ENCODE results near the gene SPACA4.

The SPACA4 gene

DNA sequence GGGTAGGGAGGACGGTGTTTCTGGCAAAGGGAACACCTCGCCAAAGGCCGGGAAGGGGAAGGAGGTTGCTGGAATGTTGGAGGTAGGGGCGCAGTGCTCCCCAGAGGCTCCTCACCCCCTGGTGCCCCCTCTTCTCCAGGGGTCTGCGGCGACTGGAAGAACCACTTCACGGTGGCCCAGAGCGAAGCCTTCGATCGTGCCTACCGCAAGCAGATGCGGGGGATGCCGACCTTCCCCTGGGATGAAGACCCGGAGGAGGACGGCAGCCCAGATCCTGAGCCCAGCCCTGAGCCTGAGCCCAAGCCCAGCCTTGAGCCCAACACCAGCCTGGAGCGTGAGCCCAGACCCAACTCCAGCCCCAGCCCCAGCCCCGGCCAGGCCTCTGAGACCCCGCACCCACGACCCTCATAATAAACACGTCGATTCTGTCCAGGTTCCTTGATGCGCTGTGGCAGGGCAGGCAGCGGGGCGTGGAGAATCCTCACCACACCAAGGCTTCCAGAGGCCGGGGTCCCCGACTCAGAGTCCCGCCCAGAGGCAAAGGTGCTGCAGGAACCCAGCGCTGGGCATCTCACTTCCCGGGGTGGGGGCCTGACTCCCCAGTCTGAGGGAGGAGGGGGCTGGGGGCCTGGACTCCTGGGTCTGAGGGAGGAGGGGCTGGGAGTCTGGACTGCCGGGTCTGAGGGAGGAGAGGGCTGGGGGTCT, 7.4 kb upstream of the SPACA4 start:
- no peak for DNase-seq

DNA sequence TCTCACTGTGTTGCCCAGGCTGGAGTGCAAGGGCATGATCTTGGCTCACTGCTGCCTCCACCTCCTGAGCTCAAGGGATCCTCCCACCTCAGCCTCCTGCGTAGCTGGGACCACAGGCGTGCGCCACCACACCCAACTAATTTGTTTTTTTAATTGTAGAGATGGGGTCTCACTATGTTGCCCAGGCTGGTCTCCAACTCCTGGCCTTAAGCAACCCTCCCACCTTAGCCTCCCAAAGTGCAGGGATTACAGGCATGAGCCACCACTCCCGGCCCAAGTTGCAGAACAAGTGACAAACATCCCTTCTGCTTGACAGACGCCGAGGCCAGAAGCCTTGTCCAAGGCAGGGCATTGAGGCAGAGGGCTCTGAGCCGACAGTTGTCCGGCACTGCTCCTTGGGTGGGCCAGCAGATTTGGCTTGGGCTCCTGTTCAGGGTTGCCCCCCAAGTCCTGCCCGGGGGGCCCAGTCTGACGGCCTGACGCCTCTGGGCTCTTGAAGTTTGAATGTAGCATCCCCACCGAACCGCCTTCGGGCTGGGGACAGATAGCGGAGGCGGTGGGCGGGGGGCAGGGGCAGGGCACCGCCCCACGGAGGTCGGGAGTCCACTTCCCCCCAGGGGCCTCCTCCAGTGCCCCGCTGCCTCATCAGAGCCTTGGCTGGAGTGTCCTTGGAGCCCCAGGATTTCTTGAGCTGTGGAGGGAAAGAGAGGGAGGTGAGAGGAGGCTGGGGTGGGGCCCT, 5.7 kb upstream of the SPACA4 start:
- no peak for DNase-seq

DNA sequence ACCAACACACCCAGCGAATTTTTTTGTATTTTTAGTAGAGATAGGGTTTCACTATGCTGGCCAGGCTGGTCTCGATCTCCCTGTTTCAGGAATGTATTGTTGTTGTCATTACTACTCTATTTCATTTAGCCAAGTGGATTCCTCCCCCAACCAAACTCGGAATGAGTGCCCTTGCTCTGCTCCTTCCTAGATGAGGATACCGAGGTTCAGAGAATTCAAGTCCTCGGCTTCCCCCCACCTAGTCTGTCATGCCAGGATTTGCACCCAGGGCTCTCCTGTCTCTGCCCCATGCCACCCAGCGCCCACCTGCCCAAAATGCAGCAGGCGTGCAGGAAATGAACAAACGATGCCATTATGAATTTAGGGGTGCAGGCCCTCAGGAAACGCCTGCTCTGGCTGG, 3.5 kb upstream of the SPACA4 start:
- no peak for DNase-seq

DNA sequence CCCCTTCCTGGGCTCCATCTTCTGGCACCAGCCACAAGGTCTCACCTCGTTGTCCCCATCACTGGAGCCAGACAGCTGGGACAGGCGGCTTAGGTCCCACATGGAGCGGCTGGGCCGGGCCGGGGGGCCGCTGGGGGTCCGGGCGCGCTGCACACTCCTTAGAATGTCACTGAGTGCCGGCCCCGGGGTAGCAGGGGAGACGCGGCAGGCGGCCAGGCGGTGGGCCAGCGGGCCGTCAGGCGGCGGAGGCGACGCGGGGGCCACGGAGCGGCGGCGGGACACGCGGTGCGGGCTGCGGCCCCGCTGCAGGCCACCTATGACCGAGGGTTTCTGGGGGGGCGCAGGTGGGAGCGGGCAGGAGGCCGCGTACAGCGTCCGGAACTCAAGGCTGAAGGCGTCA, 3.1 kb upstream of the SPACA4 start:
- no peak for DNase-seq

DNA sequence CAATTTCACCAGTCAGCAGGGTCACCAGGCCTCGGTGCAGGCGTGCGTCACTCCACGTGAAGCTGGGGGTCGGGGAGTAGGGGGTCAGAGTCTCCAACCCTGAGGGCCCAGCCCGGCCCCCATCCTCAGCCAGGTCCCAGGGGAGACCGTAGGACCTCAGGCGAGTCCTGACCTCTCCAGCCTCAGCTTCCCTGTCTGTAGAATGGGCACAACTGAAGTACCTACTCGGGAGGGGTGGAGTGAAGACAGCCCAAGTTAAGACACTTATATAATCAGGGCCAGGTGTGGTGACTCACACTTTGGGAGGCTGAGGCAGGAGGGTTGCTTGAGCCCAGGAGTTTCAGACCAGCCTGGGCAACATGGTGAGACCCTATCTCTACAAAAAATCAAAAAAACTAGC, 2.7 kb upstream of the SPACA4 start:
- no peak for DNase-seq

DNA sequence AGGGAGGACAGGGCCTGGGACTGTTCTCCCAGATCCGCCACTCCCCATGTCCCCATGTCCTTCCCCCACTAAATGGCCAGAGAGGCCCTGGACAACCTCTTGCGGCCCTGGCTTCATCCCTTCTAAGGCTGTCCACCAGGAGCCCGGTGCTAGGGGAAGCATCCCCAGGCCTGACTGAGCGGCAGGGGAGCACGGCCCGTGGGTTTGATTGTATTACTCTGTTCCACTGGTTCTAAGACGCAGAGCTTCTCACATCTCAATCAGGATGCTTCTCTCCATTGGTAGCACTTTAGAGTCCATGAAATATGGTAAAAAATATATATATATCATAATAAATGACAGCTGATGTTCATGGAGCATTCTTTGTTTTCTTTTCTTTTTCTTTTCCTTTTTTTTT, 815 bp downstream of the SPACA4 start:
- DNase-seq = no peak

DNA sequence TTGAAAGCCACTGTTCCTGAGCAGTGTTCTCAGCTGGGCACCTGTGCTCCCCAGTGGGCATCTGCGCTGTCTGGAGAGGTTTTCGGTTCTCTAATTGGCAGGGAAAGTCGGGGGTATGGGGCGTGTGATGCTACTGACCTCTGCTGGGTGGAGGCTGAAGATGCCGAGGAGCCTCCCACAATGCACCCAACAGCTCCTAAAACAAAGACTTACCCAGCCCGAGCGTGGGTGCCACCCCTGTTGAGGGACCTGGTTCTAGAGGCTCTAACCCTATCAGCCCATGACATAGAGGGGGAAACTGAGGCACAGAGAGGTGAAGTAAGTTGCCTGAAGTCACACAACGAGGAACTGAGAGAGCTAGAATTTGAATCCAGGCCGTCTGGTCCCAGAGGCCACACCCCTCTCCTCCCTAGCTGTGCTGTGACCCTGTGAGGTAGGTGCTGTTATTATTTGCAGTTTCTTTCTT, 2.3 kb downstream of the SPACA4 start:
- no peak for DNase-seq

DNA sequence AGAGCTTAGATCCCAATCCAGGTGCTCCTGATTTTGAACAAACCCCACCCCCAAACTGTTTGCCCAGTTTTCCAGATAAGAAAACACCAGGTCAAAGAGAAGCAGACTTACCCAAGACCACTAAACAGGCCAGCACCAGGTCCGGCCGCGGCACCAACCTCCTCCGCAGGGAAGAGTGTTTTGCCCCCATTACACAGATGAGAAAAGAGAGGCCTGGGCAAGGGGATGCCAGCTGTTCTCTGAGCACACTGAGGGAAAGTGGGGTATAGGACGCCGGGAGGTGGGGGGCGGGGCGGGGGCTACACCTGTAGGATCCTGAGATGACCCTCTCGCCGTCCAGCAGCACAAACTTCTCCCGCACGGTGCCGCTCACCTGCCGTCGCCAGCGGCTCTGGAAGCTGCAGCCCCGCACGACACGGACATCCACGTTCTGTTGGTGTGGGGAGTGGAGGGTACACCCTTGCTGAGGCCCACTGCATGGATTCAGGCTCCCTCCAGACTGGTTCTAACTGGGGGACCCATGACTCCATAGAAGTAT, 3.1 kb downstream of the SPACA4 start:
- no peak for DNase-seq

DNA sequence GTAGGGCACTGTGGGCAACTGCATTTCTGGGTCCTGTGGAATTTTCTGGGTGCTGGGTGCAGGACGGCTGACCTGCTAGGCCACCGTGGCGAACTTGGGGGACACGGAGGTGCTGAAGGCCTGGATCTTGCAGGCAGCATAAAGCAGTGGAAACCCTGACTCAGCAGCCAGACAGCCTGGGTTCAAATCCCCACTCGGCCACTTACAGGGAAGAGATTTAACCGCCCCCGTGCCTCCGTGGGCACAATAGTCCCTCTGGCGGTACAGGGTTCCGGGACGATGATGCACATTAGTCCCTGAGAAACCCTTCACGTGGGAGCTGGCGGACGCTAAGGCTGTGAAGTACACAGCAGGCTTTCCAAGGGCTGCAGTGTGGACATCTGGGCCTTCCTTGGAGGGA, 5.3 kb downstream of the SPACA4 start:
- no peak for DNase-seq

DNA sequence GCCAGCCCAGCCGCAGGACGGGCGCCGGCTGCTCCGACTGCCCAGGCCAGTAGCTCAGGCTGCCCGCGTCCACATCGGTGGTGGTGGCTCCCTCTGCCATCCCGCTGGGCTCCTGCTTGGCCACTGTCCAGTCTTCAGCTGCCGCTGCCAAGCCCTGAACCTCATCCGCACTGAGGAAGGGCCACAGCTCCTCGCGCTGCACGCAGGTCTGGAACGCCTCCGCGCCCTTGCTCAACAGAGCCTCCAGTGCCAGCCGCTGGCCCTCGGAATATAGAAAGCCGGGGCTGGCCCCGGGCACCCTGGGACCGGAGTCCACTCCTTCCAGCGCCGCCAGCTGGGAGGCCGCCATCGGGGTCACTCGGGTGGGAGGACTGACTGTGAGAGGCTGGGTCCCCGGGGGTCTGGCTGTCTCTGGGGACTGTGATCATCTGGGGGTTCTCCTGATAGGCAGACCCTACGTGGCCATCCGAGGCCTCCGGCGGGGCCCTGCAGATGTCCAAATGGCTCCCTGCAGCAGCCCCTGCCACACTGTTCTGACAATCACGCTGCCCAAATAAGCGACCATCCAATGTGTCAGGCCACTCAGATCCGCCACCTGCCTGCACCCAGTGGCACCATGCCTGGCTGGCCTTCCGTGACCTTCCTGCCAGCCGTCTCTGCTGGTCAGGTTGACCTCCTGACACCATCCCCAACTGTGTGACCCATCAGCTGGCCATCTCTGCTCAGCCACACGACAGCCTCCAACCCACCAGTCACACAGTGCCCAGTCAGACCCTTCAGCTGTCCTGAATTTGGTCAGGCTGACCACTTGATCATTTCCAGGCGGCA, 6.7 kb downstream of the SPACA4 start:
- DNase-seq = no peak

DNA sequence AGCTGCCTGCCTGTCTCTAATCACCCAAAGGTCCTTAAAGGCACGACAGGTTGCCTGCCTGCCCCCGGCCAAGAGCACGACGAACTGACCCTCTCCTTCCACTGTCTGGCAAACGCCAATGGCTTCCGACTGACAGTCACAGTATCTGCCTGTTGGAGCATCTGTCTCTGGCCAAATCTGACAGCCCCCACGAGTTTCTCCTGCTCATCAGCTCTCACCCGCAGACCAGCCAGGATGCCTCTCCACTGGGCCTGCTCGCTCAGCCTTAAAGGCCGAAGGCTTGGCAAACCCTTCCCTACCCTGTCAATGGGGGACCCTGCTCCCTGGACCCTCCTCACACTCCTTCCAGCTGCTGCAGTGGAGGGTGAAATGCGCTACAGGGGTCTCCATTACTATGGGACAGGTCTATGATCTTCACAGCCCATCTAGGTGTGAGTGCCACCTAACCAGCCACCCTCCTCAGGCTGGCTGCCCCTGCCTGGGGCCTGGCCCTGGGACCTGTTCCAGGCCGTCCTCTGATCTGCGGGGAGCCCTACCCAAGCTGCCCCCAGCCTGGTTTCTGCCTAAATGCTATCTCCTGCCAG, 7.4 kb downstream of the SPACA4 start:
- DNase-seq = no peak

DNA sequence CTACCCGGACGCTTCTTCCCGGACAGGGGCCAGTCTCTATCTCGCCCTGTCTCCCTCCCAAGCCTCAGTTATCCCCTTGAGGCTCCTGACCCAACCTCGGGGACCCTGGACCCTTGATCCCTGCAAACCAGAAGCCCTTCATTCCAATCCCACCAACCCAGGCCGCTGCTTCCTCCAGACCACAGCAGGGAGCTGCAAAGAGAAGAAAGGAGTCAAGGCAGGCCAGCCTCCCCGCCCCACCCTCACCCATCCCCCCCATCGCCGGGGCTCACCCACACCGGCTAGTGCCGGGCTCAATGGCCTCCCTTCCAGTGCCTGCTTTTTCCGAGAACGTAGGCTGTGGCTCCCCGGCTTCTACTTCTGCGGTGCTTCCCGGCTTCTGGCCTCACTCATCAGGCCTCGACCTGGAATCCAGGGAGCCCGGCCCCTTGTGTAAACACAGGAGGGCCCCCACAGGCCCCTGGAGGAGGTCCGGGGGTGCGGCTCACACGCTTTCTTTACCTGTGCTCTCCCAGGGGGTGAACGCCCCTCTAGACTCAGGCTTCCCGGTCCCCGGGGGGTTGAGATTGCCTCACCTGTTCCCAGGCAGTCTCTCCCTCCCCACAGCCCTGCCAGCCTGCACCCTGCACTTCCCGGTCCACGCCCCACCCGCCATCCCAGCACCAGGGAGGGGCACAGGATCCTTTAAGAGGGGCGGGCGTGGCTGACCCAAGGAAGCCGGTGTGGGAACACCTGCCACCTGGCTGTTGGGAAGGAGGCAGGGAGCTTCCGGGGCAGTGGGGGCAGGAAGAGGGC, 8.1 kb downstream of the SPACA4 start, which contains the start of gene FAM83E:
Gene FAM83E (minus strand): TSS at position 641 of the 795 bp plus-strand sequence. CDS start 1,704 bp downstream, outside the sequence.
- peak; percentile 74 for DNase-seq

DNA sequence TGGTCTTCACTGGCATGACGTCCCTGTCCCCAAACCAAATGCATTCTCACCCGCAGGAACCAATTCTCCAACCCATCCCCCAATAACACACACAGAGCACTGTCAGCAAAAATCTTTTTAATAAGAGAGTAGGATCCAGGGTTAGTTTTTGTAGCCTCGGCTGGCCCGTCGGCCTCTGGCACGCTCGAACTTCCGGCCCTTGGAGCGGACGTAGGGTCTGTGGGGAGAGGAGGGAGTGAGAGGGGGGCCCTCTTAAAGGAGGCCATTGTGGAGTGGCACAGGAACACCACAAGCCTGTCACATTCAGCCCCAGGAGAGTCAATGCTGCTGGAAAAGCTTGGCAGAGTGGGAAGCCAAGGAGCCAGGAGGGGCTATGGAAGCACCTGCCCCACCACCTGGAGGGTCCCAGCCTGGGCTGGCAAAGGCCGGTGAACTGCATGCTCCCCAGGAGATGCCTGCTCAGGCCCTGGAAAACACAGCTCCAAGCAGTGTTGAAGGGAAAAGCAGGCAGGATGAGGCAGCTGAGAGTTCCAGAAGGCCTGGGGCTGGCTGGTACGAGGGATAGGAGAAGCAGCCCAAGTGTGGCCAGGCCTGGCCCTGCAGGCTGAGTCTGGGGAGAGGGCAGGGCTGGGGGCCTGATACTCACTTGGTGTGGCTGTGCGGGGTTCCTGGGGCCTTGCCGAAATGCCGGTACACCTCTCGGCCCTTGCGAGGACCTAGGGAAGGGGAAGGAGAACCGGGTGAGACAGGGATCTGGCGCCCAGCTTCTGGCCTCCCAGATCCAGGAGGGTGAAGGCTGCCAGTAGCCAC, 8.9 kb downstream of the SPACA4 start:
- DNase-seq = no peak

DNA sequence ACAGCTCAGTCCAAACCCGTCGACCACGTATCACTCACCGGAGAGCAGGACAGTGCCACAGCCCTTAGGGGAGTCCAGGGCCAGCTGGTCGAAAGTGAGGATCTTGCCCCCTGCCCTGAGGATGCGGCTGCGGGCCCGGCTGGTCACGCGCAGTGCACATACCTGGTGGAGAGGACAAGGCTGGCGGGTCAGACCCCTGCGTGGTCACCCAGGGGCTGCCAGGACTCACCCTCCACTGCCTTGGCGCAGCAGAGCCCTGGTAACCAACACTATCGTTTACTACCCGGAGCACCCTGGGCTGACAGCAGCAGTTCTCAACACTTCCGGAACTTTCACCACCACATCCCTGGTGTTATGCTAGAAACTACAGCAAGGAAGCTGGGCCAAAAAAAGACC, 9.5 kb downstream of the SPACA4 start:
- DNase-seq = no peak

DNA sequence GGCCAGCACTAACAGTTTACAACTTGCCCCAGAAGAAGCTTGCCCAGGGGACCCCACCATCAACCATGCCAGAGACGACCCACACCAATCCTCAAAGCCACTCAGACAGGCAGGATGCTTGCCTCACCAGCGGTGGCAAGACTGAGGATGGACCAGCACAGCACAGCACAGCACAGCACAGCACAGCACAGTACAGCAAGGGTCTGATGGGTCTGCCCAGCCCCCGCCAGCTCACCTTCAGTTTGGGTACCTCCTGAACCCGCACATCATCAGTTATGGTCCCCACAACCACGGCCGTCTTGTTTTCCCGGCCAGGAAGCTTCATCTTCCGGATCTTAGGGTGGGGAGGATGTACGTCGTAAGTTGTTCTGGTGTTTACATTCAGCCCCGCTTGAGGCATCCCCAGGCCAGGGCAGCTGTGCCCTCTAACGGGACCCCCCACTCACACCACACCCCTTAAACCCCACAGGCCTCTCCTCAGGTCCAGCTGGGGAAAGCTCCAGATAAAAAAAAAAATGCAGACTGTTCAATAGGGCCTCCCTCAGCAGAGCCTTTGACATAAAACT, 10.0 kb downstream of the SPACA4 start:
- no peak for DNase-seq

DNA sequence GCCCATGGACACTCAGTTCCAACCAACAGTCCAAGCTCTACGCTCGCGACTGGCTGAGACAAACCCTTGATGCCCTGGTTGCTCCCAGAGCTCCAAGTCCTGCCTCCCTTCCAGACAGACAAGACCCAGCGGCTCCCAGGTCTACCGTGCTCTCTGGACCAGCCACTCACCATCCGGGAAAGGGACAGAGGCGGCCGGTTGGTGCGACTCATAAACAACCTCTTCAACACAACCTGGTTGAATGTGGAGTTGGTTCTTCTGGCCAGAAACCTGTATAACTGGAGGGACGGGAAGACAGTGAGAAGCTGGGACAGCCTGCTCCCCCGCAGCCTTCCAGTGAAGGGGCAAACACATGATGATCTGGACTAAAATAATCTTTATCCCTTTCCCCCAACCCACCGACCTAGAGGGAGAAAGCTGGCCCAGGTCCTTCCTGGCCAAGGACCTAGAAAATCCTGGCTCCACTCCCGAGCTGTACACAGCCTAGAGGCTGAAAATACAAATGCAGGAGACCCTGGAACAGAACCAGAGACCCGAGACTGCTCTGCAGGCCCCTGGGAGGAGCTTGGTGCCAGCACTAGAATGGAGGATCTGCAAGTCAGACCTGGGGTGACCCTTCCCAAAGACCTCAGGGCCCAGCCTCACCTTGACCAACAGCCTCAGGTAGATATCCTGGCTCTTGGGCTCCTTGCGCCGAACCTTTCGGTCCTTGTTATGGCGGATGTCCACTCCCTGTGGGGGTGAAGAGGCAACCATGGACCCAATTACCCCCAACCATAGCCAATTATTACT, 10.8 kb downstream of the SPACA4 start:
- DNase-seq = no peak

DNA sequence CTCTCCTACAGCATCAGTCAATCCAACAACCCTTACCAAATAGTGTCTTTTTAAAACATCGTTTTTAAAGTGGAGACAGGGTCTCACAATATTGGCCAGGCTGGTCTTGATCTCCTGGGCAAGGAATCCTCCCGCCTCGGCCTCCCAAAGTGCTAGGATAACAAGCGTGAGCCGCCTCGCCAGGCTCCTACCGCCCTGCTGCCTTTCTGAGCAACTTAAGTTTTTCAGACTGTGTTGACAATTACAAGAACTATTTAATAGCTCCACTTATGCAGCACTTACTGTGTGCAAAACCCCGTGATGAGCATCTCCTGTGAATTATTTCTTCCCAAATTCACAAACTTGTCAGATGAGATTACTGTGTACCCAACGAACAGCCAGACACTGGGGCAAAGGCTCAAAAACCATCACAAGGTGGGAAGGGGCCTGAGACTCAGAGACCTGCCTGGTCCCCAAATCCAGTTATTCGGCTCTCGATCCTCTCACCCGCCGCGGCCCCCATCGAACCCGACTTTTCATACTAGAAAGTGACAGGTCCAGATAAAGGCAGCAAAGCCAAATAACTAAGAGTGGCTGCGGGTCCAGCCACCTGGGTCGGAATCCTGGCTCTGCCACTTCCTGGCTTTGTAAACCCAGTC, 11.9 kb downstream of the SPACA4 start:
- DNase-seq = no peak

DNA sequence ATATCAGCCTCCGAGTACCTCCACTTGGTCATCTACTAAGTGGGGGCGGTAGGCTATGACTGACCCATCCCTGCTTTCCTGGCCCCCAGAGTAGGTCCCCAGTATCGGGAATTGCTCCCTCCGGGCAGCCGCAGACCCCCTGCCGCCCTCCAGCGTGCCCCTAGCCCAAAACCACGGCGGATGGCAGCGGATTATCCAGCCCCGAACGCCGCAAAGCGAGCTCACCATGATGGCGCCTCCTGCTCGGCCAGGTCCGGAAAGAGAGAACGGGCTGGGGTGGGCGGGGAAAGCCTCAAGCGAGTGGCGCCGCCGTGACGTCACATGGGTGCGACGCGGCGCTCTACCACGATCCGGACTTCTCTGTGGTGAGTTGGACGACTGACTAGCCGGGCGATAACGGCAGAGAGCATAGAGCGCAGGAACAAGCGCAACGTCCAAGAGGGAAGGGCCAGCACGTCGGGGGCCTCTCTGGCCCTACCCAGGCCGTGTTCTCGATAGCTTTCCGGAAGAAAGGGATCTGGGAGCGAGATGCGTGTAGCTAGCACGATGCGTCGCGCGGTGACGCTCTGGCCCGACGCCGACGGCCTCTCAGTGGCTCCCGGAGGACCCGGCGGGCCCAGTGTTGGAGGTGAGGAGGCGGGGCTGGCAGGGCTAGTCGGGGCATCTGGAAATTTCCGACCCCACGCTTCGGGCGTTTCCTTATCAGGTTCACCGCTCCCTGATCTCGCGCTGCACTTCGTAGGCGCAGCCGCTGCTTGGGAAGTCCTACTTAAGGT, 12.6 kb downstream of the SPACA4 start, which contains the start of the genes RPL18 and SPHK2:
Gene RPL18 (minus strand): TSS at position 263 of the 776 bp plus-strand sequence. CDS start 35 bp downstream, at position 228.
Gene SPHK2 (plus strand): TSS at position 591 of the 776 bp plus-strand sequence. CDS start 1,009 bp downstream, outside the sequence.
- DNase-seq = peak; percentile 99

Measured in NCI-H1105 (cell line).